Measurements from ENCODE around the gene FBN3. TPM values are rescaled to one million over a fixed set of nuclear protein-coding genes. Genes with fewer than 3 reads are reported as not detected.

FBN3 gene
- total RNA-seq, 1 experiment from 2014 or later = 0.10 TPM

DNA sequence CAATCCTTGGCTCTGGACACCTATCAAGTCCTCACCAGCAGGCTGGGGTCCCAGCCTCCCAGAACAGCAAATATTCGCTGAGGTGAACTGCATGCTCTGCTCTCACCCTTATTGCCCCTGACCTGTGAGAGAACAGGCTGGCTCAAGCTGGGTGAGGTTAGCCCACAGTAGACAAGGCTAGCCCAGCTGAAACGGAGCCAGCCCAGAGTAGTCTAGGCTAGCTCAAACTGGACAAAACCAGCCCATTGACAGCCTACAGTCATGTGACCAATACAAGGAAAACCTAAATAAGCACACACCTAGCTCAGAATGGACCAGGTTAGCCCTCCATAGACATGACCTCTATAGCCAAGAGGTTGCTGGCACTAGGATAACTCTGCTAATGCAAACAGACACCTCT, 58.4 kb downstream of the FBN3 start:
- Histone ChIP-seq H3K9me3 (ENCODE audit: control insufficient read depth, insufficient read depth, low read depth, low read length) (peaks cover 6% of the 10 kb centered on the region; the same call in 1 of the 2 replicates), H3K36me3 (ENCODE audit: control insufficient read depth, insufficient read depth, low read length) (no peaks in the 10 kb centered on the region), H3K4me1 (ENCODE audit: control insufficient read depth, insufficient read depth, low read length) (peaks cover 8% of the 10 kb centered on the region; the same call in 1 of the 2 replicates), H3K27ac (ENCODE audit: low read length) (no peak overlapping the region), H3K4me3 (ENCODE audit: low read depth in 2 of 2, low read length in 2 of 2) (no peak overlapping the region), H3K27me3 (ENCODE audit: control insufficient read depth, insufficient read depth, low read length) (no peaks in the 10 kb centered on the region)
- no peak for TF ChIP-seq SIN3A (IDR thresholded peaks at IDR 0.05; ENCODE audit: borderline replicate concordance, insufficient read depth, low read depth, low read length)
- TF ChIP-seq REST (IDR thresholded peaks at IDR 0.05; ENCODE audit: insufficient read depth in 1 of 2, low read depth in 2 of 2, low read length in 1 of 2) = no peak
- no peak for TF ChIP-seq TCF7L2 (IDR thresholded peaks at IDR 0.05; ENCODE audit: low read depth, low read length)
- no peak for TF ChIP-seq POLR2AphosphoS5 (IDR thresholded peaks at IDR 0.05; ENCODE audit: low read depth, low read length)
- TF ChIP-seq, protein P1, sequence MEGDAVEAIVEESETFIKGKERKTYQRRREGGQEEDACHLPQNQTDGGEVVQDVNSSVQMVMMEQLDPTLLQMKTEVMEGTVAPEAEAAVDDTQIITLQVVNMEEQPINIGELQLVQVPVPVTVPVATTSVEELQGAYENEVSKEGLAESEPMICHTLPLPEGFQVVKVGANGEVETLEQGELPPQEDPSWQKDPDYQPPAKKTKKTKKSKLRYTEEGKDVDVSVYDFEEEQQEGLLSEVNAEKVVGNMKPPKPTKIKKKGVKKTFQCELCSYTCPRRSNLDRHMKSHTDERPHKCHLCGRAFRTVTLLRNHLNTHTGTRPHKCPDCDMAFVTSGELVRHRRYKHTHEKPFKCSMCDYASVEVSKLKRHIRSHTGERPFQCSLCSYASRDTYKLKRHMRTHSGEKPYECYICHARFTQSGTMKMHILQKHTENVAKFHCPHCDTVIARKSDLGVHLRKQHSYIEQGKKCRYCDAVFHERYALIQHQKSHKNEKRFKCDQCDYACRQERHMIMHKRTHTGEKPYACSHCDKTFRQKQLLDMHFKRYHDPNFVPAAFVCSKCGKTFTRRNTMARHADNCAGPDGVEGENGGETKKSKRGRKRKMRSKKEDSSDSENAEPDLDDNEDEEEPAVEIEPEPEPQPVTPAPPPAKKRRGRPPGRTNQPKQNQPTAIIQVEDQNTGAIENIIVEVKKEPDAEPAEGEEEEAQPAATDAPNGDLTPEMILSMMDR (IDR thresholded peaks at IDR 0.05) = no peak
- POLR2A ChIA-PET = no interaction called here
- BruUV-seq (replicated peaks) = no TSS peak
- DNase-seq (ENCODE audit: low read depth, low spot score) = no peak
- CTCF ChIA-PET = interaction anchor here (0.5 kb wide), 1 partner anchor 221 kb away, joined by 4 read pairs; no protein-coding TSS in a partner anchor
- intact Hi-C loops (cut with micrococcal nuclease; ENCODE audit: unreplicated experiment) (no loop called here), in situ Hi-C loops (cut with HindIII; ENCODE audit: low pct_unique_long_range_greater_than_20kb, low sequenced_read_pairs) (no loop called here)
- ATAC-seq = no peak; the same call in 1 of the 2 replicates

- no peak overlapping the region for H3K4me3 ChIP-seq (ENCODE audit: low read depth in 2 of 2, low read length in 2 of 2)
- 0 out of 2 replicates have a peak, but pooled peaks have one; percentile 8 for ATAC-seq
- TF ChIP-seq SIN3A (IDR thresholded peaks at IDR 0.05; ENCODE audit: borderline replicate concordance, insufficient read depth, low read depth, low read length) = no peak
- no peak for TF ChIP-seq TCF7L2 (IDR thresholded peaks at IDR 0.05; ENCODE audit: low read depth, low read length)
- no peak for TF ChIP-seq POLR2AphosphoS5 (IDR thresholded peaks at IDR 0.05; ENCODE audit: low read depth, low read length)
- no peak for TF ChIP-seq REST (IDR thresholded peaks at IDR 0.05; ENCODE audit: insufficient read depth in 1 of 2, low read depth in 2 of 2, low read length in 1 of 2)
- TF ChIP-seq, protein P1 (IDR thresholded peaks at IDR 0.05) = no peak
- no peak for DNase-seq (ENCODE audit: low read depth, low spot score)
- intact Hi-C loops (cut with micrococcal nuclease; ENCODE audit: unreplicated experiment) (no loop called here), in situ Hi-C loops (cut with HindIII; ENCODE audit: low pct_unique_long_range_greater_than_20kb, low sequenced_read_pairs) (no loop called here)
- no peaks in the 10 kb centered on the region for H3K27me3 ChIP-seq (ENCODE audit: control insufficient read depth, insufficient read depth, low read length)
- BruUV-seq (replicated peaks) = no TSS peak
- no peaks in the 10 kb centered on the region for H3K9me3 ChIP-seq (ENCODE audit: control insufficient read depth, insufficient read depth, low read depth, low read length)
- ChIA-PET POLR2A (no interaction called here), CTCF (no interaction called here)
- peaks cover 8% of the 10 kb centered on the region; the same call in 1 of the 2 replicates for H3K4me1 ChIP-seq (ENCODE audit: control insufficient read depth, insufficient read depth, low read length)
- H3K27ac ChIP-seq (ENCODE audit: low read length) = no peak overlapping the region
- H3K36me3 ChIP-seq (ENCODE audit: control insufficient read depth, insufficient read depth, low read length) = no peaks in the 10 kb centered on the region
These were observed 59.5 kb downstream of the FBN3 start for GRCh38 chr19:8089664-8090601.

Measured in Panc1 (cell line).